HG03558 (cell line): ENCODE measurements around the gene CCDC92.

Experiments used
- ATAC-seq: cut with Tn5 transposase; IDR thresholded peaks from one replicate; pipeline ENCODE4 v1.9.1; 2021; ENCODE audit warnings: moderate number of reproducible peaks; ENCODE audit not compliant: unreplicated experiment; ENCODE audit errors: extremely low read depth

Gene CCDC92

DNA sequence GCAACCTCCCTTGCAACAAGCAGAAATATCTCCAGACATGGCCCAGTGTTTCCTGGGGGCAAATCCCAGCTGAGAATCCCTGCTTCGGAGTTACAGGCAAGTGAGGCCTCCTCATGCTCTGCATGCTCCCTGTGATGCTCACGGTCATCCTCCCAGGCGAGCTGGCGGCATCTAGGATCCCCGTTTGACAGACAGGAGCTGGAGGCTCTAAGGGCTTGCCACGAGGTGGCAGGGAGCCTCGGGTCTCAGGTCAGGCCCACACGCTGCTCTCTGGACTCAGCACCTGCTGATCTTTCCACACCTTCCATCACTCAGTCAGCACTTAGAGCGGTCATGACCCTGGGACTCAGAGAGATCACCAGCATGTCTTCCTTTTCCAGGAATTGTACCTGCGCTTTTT, 79.8 kb downstream of the CCDC92 start:
- no peak for ATAC-seq

DNA sequence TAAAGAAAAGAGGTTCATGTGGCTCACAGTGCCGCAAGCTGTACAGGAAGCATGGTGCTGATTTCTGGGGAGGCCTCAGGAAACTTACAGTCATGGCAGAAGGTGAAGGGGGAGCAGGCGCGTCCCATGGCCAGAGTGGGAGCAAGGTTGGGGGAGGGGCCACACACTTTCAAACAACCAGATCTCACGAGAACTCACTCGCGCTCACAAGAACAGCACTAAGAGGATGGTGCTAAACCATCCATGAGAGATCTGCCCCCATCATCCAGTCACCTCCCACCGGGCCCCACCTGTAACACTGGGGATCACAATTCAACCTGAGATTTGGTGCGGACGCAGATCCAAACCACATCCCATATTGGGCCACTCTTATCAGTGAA, 80.5 kb downstream of the CCDC92 start:
- ATAC-seq: no peak

DNA sequence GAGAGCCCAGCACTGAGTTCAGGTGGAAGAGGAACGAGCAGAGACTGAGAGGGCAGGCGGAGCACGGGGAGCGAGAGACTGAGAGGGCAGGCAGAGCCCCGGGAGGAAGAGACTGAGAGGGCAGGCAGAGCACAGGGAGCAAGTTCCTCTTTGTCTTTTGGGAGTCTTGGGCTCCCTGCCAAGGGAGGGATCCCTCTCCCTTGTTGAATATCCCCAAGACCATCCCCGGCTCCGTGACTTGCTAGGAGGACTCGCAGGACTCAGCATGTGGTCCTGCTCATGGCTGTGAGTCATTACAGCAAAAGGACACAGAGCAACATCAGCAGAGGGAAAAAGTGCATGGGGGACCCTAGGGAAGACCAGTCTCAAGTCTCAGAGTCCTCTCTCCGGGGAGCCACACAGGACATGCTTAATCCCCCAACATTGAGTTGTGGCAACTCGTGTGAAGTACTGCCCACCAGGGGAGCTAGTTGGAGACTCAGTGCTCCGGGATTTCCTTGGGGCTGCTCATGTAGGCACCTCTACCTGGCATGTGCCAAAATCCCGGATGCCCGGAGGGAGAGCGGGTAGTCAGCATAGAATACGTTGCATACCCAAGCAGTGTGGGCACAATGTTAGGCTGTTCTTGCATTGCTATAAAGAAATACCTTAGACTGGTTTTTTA, 81.0 kb downstream of the CCDC92 start:
- ATAC-seq: no peak

DNA sequence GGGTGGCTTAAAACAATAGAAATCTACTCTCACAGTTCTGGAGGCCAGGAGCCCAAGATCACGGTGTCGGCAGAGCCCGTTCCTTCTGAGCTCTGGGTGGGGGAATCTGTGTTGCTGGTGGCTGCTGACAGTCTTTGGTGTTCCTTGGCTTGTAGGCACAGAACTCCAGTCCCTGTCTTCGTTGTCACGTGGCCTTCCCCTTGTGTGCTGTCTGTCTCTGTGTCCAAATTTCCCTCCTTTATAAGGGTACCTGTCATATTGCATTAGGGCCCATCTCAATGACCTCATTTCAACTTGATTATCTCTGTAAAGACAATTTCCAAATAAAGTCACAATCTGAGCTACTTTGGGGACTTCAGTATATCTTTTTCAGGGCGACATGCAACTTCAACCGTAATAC, 81.6 kb downstream of the CCDC92 start:
- no peak for ATAC-seq

DNA sequence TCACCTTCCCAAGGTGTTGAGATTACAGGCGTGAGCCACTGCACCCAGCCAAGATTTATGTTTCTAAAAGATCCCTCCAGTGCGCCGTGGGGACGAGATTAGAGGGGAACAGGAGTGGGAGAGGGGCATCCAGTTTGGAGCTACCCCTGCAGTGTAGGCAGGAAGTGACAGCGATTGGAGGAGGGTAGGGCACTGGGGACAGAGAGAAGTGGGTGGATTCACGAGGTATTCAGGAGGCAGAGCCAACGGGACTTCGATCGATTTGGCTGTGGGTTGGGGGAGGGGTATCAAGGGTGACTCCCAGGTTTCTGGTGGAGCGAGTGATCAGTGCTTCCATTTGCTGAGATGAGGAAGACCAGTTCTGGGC, 82.1 kb downstream of the CCDC92 start:
- no peak for ATAC-seq

DNA sequence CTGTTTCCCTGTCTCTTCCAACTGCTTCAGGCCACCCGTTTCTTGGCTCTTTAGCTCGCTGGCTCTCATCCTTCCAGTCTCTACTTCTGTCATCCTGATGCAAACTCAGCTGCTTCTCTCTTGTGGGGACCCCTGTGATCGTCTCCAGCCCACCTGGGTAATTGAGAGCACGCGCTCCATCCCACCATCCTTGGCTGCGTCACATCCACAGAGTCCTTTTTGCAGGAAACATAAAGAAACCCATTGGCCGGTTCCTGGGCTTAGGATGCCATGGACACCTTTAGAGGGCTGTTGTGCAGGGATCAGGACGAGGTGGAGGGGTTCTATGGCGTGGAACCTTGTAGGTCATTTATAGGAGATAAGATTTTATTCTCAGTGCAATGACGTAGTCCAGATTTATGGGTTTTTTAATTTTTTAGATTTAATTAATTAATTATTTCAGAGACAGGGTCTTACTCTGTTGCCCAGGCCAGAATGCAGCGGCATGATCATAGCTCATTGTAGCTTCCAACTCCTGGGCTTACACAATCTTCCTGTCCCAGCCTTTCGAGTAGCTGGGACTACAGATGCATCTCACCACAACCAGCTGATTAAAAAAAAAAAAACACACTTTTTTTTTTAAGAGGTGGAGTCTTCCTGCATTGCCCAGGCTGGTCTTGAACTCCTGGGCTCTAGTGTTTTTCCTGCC, 82.6 kb downstream of the CCDC92 start:
- ATAC-seq: no peak

DNA sequence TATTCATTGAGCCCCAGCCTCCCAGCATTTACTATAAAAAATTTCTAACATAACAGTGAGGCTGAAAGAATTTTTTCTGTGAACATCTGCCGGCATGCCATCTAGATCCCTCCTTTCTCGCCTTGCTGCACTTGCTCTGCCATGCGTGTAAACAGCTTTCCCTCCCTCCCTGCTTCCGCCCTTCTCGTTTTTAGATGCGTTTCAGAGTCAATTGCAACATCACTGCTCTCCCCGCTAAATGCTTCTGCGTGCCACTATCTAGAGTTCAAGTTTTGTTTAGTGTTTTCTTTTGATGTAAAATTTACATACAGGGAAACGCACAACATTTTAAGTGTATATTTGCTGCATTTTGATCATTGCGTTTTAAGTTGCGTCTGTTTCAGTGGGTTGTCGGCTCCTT, 83.6 kb downstream of the CCDC92 start:
- ATAC-seq: no peak

DNA sequence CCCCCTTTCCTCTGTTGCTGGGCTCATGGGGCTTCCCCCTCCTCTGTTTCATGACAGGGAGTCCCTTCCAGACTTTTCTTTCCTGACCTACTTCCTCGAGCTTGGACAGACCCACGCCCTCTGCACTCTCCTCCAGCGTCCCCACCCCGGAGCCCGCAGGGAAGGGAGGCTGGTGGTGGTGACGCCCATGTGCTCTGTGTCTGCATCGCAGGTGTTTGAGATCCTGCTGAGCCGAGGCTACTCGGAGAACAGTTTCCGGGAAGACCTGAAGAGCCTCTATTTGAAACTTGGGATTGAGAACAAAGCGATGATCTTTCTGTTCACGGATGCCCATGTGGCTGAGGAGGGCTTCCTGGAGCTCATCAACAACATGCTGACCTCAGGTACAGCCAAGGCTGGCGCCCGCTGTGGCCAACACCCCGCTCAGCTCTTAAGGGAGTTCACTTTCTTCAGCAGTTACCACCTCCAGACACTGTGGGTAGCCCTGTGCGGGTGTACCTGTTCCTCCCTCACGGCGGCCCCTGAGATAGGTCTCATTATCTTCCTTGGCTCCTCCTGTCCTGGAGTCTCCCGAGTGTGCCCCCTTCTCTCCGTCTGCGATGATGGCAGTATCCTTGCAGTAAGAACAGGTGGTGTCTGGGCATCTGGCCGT, 85.6 kb downstream of the CCDC92 start:
- ATAC-seq: no peak

DNA sequence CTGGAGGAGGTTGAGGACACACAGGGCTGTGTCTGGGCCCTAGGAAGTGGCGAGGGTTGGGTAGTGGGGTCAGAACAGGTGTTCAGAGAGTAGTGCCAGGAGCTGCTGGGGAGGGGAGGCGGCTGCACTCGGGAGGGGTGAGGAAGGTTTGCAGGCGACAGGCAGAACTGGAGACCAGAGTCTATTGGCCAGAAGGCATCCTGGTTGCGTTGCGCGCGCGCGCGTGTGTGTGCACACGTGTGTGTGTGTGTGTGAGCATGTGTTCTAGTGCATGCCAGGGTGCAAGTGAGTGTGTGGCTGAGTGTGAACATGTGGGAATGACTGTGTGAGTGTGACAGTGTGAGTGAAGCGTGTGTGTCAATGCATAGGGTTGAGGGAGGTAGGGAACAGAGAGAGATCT, 86.4 kb downstream of the CCDC92 start:
- ATAC-seq: no peak
